PC-9 (cell line): ENCODE data around the gene ACP2. TPM values are rescaled to one million over a fixed set of nuclear protein-coding genes. Genes with fewer than 3 reads are reported as not detected.
A peak's percentile ranks its signal among the peaks of the same experiment; 100 is the strongest.

Experiments
- BruUV-seq: library from RNA; stranded (reverse); fragments of 400-500 nt; replicated peaks from 2 replicates; lab custom pipeline; 2021; lab: Mats Ljungman, UMichigan
- CTCF ChIA-PET: fragments of 300-600 bp; sonication (Branson Sonifier 250); formaldehyde crosslinking; loops from one replicate; lab custom pipeline; 2022; ENCODE audit warnings: antibody characterized with exemption; lab: Charles Lee
- POLR2A ChIA-PET: fragments of 300-600 bp; sonication (Branson Sonifier 250); formaldehyde crosslinking; loops from one replicate; lab custom pipeline; 2022; ENCODE audit warnings: antibody characterized with exemption; ENCODE audit not compliant: unreplicated experiment; lab: Charles Lee
- DNase-seq, 2 experiments: peaks; one replicate each; pipeline versions ENCODE4 v3.0.0 to v3.0.0-alpha.2; 2015 to 2022; ENCODE audit warnings: mixed read lengths in 1 of 2
- H2AFZ ChIP-seq: fragments of 200-600 bp; sonication (generic); 2 replicates; pipeline ENCODE4 v1.8.1; 2017; ENCODE audit warnings: antibody characterized with exemption
- H3F3A ChIP-seq: fragments of 200-600 bp; sonication (generic); 2 replicates; pipeline ENCODE4 v1.8.1; 2017; ENCODE audit warnings: antibody characterized with exemption, mild to moderate bottlenecking, low read depth; ENCODE audit not compliant: insufficient read depth
- H3K27ac ChIP-seq: fragments of 200-600 bp; sonication (generic); 2 replicates; pipeline ENCODE4 v1.6.1; 2016; ENCODE audit warnings: mixed run types
- H3K27me3 ChIP-seq: fragments of 200-600 bp; sonication (generic); 2 replicates; pipeline ENCODE4 v1.6.1; 2016; ENCODE audit warnings: low read depth, mixed run types; ENCODE audit not compliant: insufficient read depth
- H3K36me3 ChIP-seq: fragments of 200-600 bp; sonication (generic); 2 replicates; pipeline ENCODE4 v1.6.1; 2016; ENCODE audit warnings: low read depth, mixed run types
- H3K4me1 ChIP-seq: fragments of 200-600 bp; sonication (generic); replicated peaks from 2 replicates; pipeline ENCODE4 v1.6.1; 2016; ENCODE audit warnings: mixed run types; ENCODE audit not compliant: insufficient read depth
- H3K4me2 ChIP-seq: fragments of 200-600 bp; sonication (generic); 2 replicates; pipeline ENCODE4 v1.6.1; 2017; ENCODE audit warnings: mixed run types
- H3K4me3 ChIP-seq: fragments of 200-600 bp; sonication (generic); 2 replicates; pipeline ENCODE4 v1.6.1; 2016; ENCODE audit warnings: mixed run types
- H3K79me2 ChIP-seq: fragments of 200-600 bp; sonication (generic); 2 replicates; pipeline ENCODE4 v1.6.1; 2017; ENCODE audit warnings: low read depth, mixed run types
- H3K9me2 ChIP-seq: fragments of 200-600 bp; sonication (generic); 2 replicates; pipeline ENCODE4 v1.8.1; 2017; ENCODE audit warnings: mild to moderate bottlenecking; ENCODE audit not compliant: insufficient read depth
- H3K9me3 ChIP-seq: fragments of 200-600 bp; sonication (generic); 2 replicates; pipeline ENCODE4 v1.8.1; 2016; ENCODE audit warnings: low read depth; ENCODE audit not compliant: insufficient read depth
- H4K20me1 ChIP-seq: fragments of 200-600 bp; sonication (generic); 2 replicates; pipeline ENCODE4 v1.8.1; 2017; ENCODE audit not compliant: insufficient read depth
- CTCF ChIP-seq: fragments of 200-600 bp; sonication (generic); conservative IDR thresholded peaks from 2 replicates; pipeline ENCODE4 v1.6.1; 2017; ENCODE audit warnings: mixed run types, antibody characterized with exemption, mild to moderate bottlenecking, moderate library complexity
- EZH2 ChIP-seq: fragments of 200-600 bp; sonication (generic); IDR thresholded peaks from 2 replicates; pipeline ENCODE4 v1.8.0; 2017; ENCODE audit warnings: antibody characterized with exemption, low read depth
- intact Hi-C: fragments of 100-400 bp; cut with micrococcal nuclease; formaldehyde crosslinking; loops from one replicate; pipeline ENCODE4 v1.10.0; 2022; ENCODE audit not compliant: unreplicated experiment
- total RNA-seq: library from RNA; stranded (reverse); gene quantifications from 2 replicates; pipeline ENCODE4 v1.2.3, GENCODE V29; 2021

ACP2 gene
- total RNA-seq, 1 experiment from 2014 or later = 24.1 TPM

- peak; percentile 78 to 88 for DNase-seq
- Histone ChIP-seq H3K9me3 (no peaks in the 10 kb centered on the region), H2AFZ (peak within 1 kb of the TSS; percentile 72), H3K4me2 (peak within 1 kb of the TSS; percentile 88), H3K4me3 (peak within 1 kb of the TSS; percentile 57), H4K20me1 (no peaks in the 10 kb centered on the region), H3K27me3 (no peaks in the 10 kb centered on the region), H3F3A (peaks cover 36% of the 10 kb centered on the region), H3K9me2 (no peaks in the 10 kb centered on the region), H3K79me2 (peaks cover 24% of the 10 kb centered on the region; the same call in 1 of the 2 replicates), H3K36me3 (no peaks in the 10 kb centered on the region; the same call in 1 of the 2 replicates), H3K4me1 (peaks cover 61% of the 10 kb centered on the region), H3K27ac (peak within 1 kb of the TSS; percentile 61)
- BruUV-seq = no TSS peak
- intact Hi-C loops = loop anchor here (1.0 to 5.0 kb wide), 2 partner anchors 72 to 150 kb away; partner anchors contain the start of gene SLC39A13
- CTCF ChIA-PET = interaction anchor here (0.5 to 3.2 kb wide), 11 partner anchors 10 to 186 kb away, joined by 3 to 24 read pairs (median 3); partner anchors contain the start of genes ACP2 and DDB2
- POLR2A ChIA-PET = interaction anchor here (0.5 to 1.3 kb wide), 5 partner anchors 9 to 296 kb away, joined by 3 to 17 read pairs (median 14); partner anchors contain the start of gene ACP2
- TF ChIP-seq CTCF (peak; percentile 70), EZH2 (no peak)
Observed at GRCh38 chr11:47257517-47258316, 9.1 kb upstream of the ACP2 start, which contains the start of gene NR1H3. Gene NR1H3, plus strand, starts transcription at chr11:47257996. Its CDS starts 1,221 bp downstream, at chr11:47259217.

GRCh38 chr11:47257177-47257516 lies 8.5 kb upstream of the ACP2 start:
- H3K9me3 ChIP-seq = no peaks in the 10 kb centered on the region
- peak overlapping the region; percentile 88 for H3K4me2 ChIP-seq
- ChIA-PET POLR2A (interaction anchor here (0.5 to 1.3 kb wide), 2 partner anchors 8 to 296 kb away, joined by 14 to 15 read pairs; partner anchors contain the start of gene ACP2), CTCF (interaction anchor here (0.6 to 3.2 kb wide), 5 partner anchors 9 to 42 kb away, joined by 3 to 24 read pairs (median 3); partner anchors contain the start of genes ACP2 and DDB2)
- TF ChIP-seq CTCF = no peak
- TF ChIP-seq EZH2 = no peak
- H3K9me2 ChIP-seq = no peaks in the 10 kb centered on the region
- H3K79me2 ChIP-seq = peaks cover 24% of the 10 kb centered on the region; the same call in 1 of the 2 replicates
- DNase-seq = no peak
- peak overlapping the region; percentile 61 for H3K27ac ChIP-seq
- H3K4me1 ChIP-seq = peaks cover 61% of the 10 kb centered on the region
- no peaks in the 10 kb centered on the region for H4K20me1 ChIP-seq
- H3K27me3 ChIP-seq = no peaks in the 10 kb centered on the region
- peaks cover 36% of the 10 kb centered on the region for H3F3A ChIP-seq
- H3K36me3 ChIP-seq = no peaks in the 10 kb centered on the region; the same call in 1 of the 2 replicates
- peak overlapping the region; percentile 57 for H3K4me3 ChIP-seq
- intact Hi-C loops = loop anchor here (1.0 to 5.0 kb wide), 2 partner anchors 72 to 150 kb away; partner anchors contain the start of gene SLC39A13
- no TSS peak for BruUV-seq
- H2AFZ ChIP-seq = peak overlapping the region; percentile 72

- intact Hi-C loops = loop anchor here (5.0 kb wide), 1 partner anchor 151 kb away; the partner anchor contains the start of gene SLC39A13
- CTCF ChIA-PET = no interaction called here
- BruUV-seq = no TSS peak
Observed at GRCh38 chr11:47256374-47256773, 7.8 kb upstream of the ACP2 start.

More at GRCh38 chr11:47256374-47256773, 7.8 kb upstream of the ACP2 start:
- Histone ChIP-seq H3K27me3 (no peaks in the 10 kb centered on the region), H3K4me3 (no peak overlapping the region), H2AFZ (no peak overlapping the region), H3K79me2 (peaks cover 30% of the 10 kb centered on the region; the same call in 1 of the 2 replicates), H3K27ac (no peak overlapping the region), H3K4me2 (no peak overlapping the region), H3K36me3 (no peaks in the 10 kb centered on the region; the same call in 1 of the 2 replicates), H3K9me2 (no peaks in the 10 kb centered on the region), H4K20me1 (no peaks in the 10 kb centered on the region), H3K4me1 (peaks cover 61% of the 10 kb centered on the region), H3K9me3 (no peaks in the 10 kb centered on the region), H3F3A (peaks cover 36% of the 10 kb centered on the region)
- DNase-seq = no peak
- POLR2A ChIA-PET = no interaction called here
- TF ChIP-seq CTCF = no peak
- TF ChIP-seq EZH2 = no peak
